Common myeloid progenitor, CD34-positive (primary cell): ENCODE data around the gene HIVEP2.

Experiments
- CTCF ChIA-PET: fragments of 350-600 bp; sonication (Branson Sonifier 250); formaldehyde crosslinking; loops from one replicate; lab custom pipeline; 2021; ENCODE audit warnings: antibody characterized with exemption; lab: Charles Lee
- POLR2A ChIA-PET: fragments of 350-600 bp; sonication (Branson Sonifier 250); formaldehyde crosslinking; loops from one replicate; lab custom pipeline; 2021; ENCODE audit warnings: antibody characterized with exemption; lab: Charles Lee
- DNase-seq, 3 donors: peaks; one replicate each; pipeline versions ENCODE4 v3.0.0 to v3.0.0-alpha.2; 2013
- H3K27ac ChIP-seq, 2 experiments: 1 replicate in 1 of 2; 2 replicates in 1 of 2; pipeline ENCODE4 v1.7.0; 2013; ENCODE audit warnings: inconsistent platforms in 2 of 2, low read length in 2 of 2, mild to moderate bottlenecking in 2 of 2, low read depth in 1 of 2, moderate library complexity in 1 of 2; ENCODE audit not compliant: severe bottlenecking in 2 of 2, insufficient read depth in 1 of 2, poor library complexity in 1 of 2
- H3K27me3 ChIP-seq, 5 experiments: replicated peaks in 2 of 5; 1 replicate in 3 of 5; 2 replicates in 2 of 5; pipeline versions ENCODE4 v1.6.1 to v1.7.0; 2013; ENCODE audit warnings: low read length in 4 of 5, mild to moderate bottlenecking in 2 of 5, moderate library complexity in 2 of 5, inconsistent platforms in 1 of 5; ENCODE audit not compliant: insufficient read depth in 5 of 5, control insufficient read depth in 4 of 5
- H3K36me3 ChIP-seq, 4 experiments: 1 replicate in 2 of 4; 2 replicates in 2 of 4; pipeline versions ENCODE4 v1.6.1 to v1.7.0; 2013; ENCODE audit warnings: low read length in 3 of 4, control low read depth in 1 of 4, mild to moderate bottlenecking in 1 of 4; ENCODE audit not compliant: control insufficient read depth in 4 of 4, insufficient read depth in 4 of 4
- H3K4me1 ChIP-seq, 4 experiments: 1 replicate in 3 of 4; 2 replicates in 1 of 4; pipeline versions ENCODE4 v1.6.1 to v1.7.1; 2013; ENCODE audit warnings: low read length in 3 of 4, mild to moderate bottlenecking in 3 of 4, control low read depth in 1 of 4, inconsistent platforms in 1 of 4, moderate library complexity in 1 of 4; ENCODE audit not compliant: control insufficient read depth in 4 of 4, insufficient read depth in 4 of 4; ENCODE audit errors: control extremely low read depth in 1 of 4
- H3K4me3 ChIP-seq, 7 experiments: 1 replicate in 4 of 7; 2 replicates in 3 of 7; pipeline versions ENCODE4 v1.5.1 to v1.7.0; 2013; ENCODE audit warnings: mild to moderate bottlenecking in 7 of 7, low read length in 6 of 7, moderate library complexity in 6 of 7, inconsistent platforms in 2 of 7, low read depth in 2 of 7, control low read depth in 1 of 7; ENCODE audit not compliant: insufficient read depth in 4 of 7, control insufficient read depth in 1 of 7; ENCODE audit errors: extremely low read depth in 1 of 7
- H3K9me3 ChIP-seq, 5 experiments: 1 replicate in 4 of 5; 2 replicates in 1 of 5; pipeline versions ENCODE4 v1.6.1 to v1.7.1; 2013; ENCODE audit warnings: low read length in 4 of 5, mild to moderate bottlenecking in 2 of 5, inconsistent platforms in 1 of 5, low read depth in 1 of 5, moderate library complexity in 1 of 5; ENCODE audit not compliant: control insufficient read depth in 4 of 5, insufficient read depth in 2 of 5; ENCODE audit errors: control extremely low read depth in 1 of 5
- WGBS: methylation state at CpG from one replicate; pipeline ENCODE4 v1.1.5; 2013; ENCODE audit not compliant: insufficient coverage; 5-methylcytosine and 5-hydroxymethylcytosine counted together

The HIVEP2 gene

DNA sequence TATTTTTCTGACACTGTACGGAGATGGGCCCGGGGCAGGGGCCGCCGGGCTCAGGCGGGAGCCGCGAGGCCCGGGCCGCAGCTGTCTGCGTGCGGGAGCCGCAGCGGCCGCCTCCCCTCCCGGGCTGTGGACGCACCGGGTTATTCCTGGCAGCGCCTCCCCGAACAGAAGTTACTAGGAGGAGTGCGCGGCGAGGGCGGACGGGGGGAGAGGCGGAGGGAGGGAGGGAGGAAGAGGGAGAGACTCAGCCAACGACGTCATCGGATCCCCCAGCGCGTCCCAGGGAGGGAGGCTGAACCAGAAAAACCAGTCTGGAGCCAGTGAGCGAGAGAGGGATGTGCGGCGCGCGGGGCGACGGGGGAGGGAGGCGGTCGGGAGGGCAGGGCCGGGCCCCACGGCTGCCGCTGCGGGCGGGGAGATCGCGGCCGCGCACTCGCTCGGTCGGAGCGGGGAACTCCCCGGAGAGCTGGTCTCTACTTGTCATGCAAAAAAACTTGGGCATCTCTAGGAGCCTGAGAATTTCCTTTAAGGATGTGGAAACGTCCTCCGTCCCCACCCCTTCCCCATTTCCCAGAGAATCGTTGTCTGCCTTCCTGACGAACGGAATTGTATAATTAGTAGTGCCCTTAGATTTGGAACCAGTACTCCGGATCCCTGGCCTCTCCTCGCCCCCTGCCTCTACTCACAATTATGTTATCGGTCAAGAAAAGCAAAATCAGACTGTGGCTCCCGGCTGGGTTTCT is 1.4 kb upstream of the HIVEP2 start:
- 0% methylated on average over 58 of the region's 62 CpGs for WGBS
- Histone ChIP-seq H3K36me3 (no peaks in the 10 kb centered on the region), H3K27me3 (no peaks in the 10 kb centered on the region), H3K4me3 (peak overlapping the region; percentile 91 to 97 (median 92)), H3K27ac (peak overlapping the region; percentile 91 to 95), H3K4me1 (peaks cover 8 to 43% (median 29%) of the 10 kb centered on the region in 4 experiments), H3K9me3 (no peaks in the 10 kb centered on the region)
- peak; percentile 93 to 97 (median 97) for DNase-seq
- ChIA-PET POLR2A (interaction anchor here (0.6 to 3.6 kb wide), 10 partner anchors 10 to 243 kb away, joined by 3 to 13 read pairs (median 3); partner anchors contain the start of gene AIG1), CTCF (interaction anchor here (0.7 to 2.1 kb wide), 4 partner anchors 11 to 472 kb away, joined by 3 to 5 read pairs (median 3); no protein-coding TSS in a partner anchor)

DNA sequence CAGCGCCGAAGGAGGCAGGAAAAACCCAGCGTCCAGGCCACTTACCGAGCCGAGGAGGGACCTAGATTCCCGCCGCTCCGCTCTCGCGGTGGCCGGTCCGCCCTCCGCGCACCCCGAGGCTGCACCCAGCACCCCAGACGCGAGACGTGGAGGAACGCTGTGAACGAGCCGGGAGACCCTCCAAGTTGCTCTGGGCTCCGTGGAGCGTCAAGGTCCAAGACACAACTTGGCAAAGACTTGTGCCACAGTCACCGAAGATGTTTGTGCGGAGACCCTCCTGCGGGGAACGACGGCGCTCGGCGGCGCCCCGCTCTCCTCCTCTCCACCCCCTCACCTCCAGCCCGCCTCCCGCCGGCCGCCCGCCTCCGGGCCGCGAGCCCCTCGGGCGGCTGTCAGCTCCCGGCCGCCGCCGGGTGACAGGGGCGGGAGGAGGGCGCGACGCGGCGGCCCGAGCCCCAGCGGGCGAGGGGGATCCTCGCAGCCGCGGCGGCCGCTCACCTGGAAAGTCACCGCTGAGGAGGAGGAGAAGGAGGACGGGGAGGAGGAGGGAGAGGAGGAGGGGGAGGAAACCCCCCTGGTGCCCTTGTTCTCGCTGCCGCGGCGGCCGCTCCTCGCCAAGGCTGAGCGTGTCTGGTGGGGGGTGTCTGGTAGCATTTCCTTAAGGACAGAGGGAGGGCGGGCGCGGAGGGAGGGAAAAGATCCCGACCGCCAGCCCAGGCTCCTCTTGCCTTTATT is 637 bp upstream of the HIVEP2 start:
- peak overlapping the region; percentile 91 to 95 for H3K27ac ChIP-seq
- WGBS = 0% methylated on average over 62 of the region's 75 CpGs
- peaks cover 8 to 48% (median 29%) of the 10 kb centered on the region in 4 experiments for H3K4me1 ChIP-seq
- CTCF ChIA-PET = interaction anchor here (2.1 kb wide), 1 partner anchor 60 kb away, joined by 5 read pairs; no protein-coding TSS in a partner anchor
- H3K9me3 ChIP-seq = no peaks in the 10 kb centered on the region
- H3K4me3 ChIP-seq = peak overlapping the region; percentile 91 to 97 (median 92)
- POLR2A ChIA-PET = interaction anchor here (0.7 to 3.6 kb wide), 10 partner anchors 10 to 242 kb away, joined by 3 to 19 read pairs (median 3); partner anchors contain the start of gene AIG1
- DNase-seq = peak; percentile 37 to 75 (median 65)
- no peaks in the 10 kb centered on the region for H3K36me3 ChIP-seq
- H3K27me3 ChIP-seq = no peaks in the 10 kb centered on the region

GRCh38 chr6:142944124-142945048 is 590 bp downstream of the HIVEP2 start:
- Histone ChIP-seq H3K4me3 (peak overlapping the region; percentile 73 to 97 (median 92)), H3K27me3 (no peaks in the 10 kb centered on the region), H3K36me3 (no peaks in the 10 kb centered on the region), H3K9me3 (no peaks in the 10 kb centered on the region), H3K4me1 (peaks cover 8 to 48% (median 29%) of the 10 kb centered on the region in 4 experiments), H3K27ac (peak overlapping the region; percentile 90 to 95)
- 0% methylated on average over 40 of the region's 54 CpGs for WGBS
- CTCF ChIA-PET = interaction anchor here (0.9 to 3.3 kb wide), 8 partner anchors 8 to 245 kb away, joined by 3 to 25 read pairs (median 3); no protein-coding TSS in a partner anchor
- POLR2A ChIA-PET = interaction anchor here (0.5 to 3.6 kb wide), 9 partner anchors 18 to 1145 kb away, joined by 3 to 19 read pairs (median 4); partner anchors contain the start of gene AIG1
- DNase-seq = peak; percentile 91 to 98 (median 98)

DNA sequence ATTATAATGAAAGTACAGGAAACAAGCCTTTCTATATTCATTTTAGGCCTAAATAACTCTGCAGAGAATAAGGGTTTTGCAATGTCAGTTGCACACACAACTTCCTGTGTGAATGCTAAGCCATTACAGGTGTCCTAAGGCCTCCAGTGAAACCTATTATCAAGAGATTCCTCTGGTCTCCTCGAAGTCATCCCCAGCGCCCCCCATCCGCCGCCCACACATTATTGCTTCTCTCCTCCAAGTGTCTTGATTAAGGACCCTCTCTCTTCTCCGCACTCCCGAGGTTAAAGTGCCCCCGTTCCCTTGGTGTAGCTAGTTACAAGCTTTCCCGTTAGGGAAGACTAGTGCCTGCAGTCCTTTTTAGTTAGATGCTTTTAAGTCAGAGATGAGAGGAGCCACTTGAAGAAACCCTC is 1.3 kb downstream of the HIVEP2 start:
- no peaks in the 10 kb centered on the region for H3K9me3 ChIP-seq
- no peaks in the 10 kb centered on the region for H3K27me3 ChIP-seq
- H3K4me3 ChIP-seq = peak overlapping the region; percentile 26 to 97 (median 92)
- ChIA-PET POLR2A (interaction anchor here (0.5 to 3.1 kb wide), 6 partner anchors 17 to 1145 kb away, joined by 3 to 19 read pairs (median 5); partner anchors contain the start of gene AIG1), CTCF (interaction anchor here (0.9 to 3.3 kb wide), 11 partner anchors 9 to 244 kb away, joined by 3 to 25 read pairs (median 3); no protein-coding TSS in a partner anchor)
- peak; percentile 15 to 65 (median 54) for DNase-seq
- no CpG with 5 or more reads among the region's 8 CpGs for WGBS
- H3K4me1 ChIP-seq = peaks cover 8 to 48% (median 29%) of the 10 kb centered on the region in 4 experiments
- H3K36me3 ChIP-seq = no peaks in the 10 kb centered on the region
- H3K27ac ChIP-seq = peak overlapping the region; percentile 90 to 95

DNA sequence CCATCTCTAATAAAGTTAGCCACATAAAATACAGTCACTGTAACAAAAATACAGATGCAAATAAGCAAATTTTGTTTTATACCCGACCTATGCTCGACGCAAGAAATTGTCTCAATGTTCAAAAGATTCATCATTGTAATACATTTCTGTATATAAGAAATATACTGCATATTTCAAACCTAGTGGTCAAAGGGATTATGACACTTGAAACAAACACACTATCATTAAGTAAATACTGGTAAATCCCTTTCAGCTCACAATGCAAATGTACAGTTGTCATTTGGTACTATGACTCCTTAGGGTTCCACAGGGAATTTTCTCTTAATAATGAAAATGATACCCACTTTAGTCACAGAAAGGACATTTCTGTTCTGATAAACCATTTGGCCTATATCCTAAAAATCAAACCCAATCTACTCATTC is 2.2 kb downstream of the HIVEP2 start:
- H3K4me1 ChIP-seq = peaks cover 8 to 43% (median 24%) of the 10 kb centered on the region in 4 experiments
- H3K27ac ChIP-seq = peak overlapping the region; percentile 40 to 90
- WGBS = no CpG with 5 or more reads among the region's 3 CpGs
- peak overlapping the region in 2 of 7 experiments; percentile 92 to 97 for H3K4me3 ChIP-seq
- peak; percentile 63 to 83 (median 81) for DNase-seq
- POLR2A ChIA-PET = interaction anchor here (1.1 to 3.1 kb wide), 3 partner anchors 16 to 208 kb away, joined by 4 to 19 read pairs (median 6); no protein-coding TSS in a partner anchor
- no peaks in the 10 kb centered on the region for H3K36me3 ChIP-seq
- CTCF ChIA-PET = interaction anchor here (0.9 to 3.3 kb wide), 9 partner anchors 10 to 244 kb away, joined by 3 to 25 read pairs (median 5); no protein-coding TSS in a partner anchor
- H3K27me3 ChIP-seq = no peaks in the 10 kb centered on the region
- H3K9me3 ChIP-seq = no peaks in the 10 kb centered on the region

DNA sequence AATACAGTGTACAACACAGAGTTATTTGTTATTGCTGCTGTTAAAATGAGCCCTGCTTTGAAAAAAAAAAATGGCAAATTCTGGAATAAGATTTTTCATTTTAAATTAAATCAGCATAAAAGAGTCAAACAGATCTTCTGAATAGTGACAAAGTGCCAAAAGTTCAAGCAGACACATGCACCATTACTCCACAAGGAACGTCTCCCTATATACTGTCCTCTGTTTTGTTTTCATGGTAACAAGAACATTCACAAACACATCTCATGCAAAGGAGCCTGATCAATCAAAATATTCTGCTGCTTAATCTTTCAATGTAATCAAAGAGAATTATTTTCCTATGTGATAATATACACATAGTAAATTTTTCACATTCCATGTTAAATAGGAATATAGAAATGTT is 2.7 kb downstream of the HIVEP2 start:
- peaks cover 8 to 40% (median 22%) of the 10 kb centered on the region in 4 experiments for H3K4me1 ChIP-seq
- no peak overlapping the region for H3K4me3 ChIP-seq
- H3K27me3 ChIP-seq = no peaks in the 10 kb centered on the region
- no peak for DNase-seq
- no peaks in the 10 kb centered on the region for H3K36me3 ChIP-seq
- ChIA-PET POLR2A (interaction anchor here (3.1 kb wide), 1 partner anchor 15 kb away, joined by 19 read pairs; no protein-coding TSS in a partner anchor), CTCF (interaction anchor here (1.3 to 3.3 kb wide), 5 partner anchors 13 to 199 kb away, joined by 3 to 25 read pairs (median 6); no protein-coding TSS in a partner anchor)
- WGBS = no CpG with 5 or more reads among the region's 1 CpG
- peak overlapping the region; percentile 5 to 40 for H3K27ac ChIP-seq
- no peaks in the 10 kb centered on the region for H3K9me3 ChIP-seq
